Measurements from ENCODE around the gene GOSR1.

GRCh38 chr17:30545024-30545423 lies 67.8 kb downstream of the GOSR1 start:
- TF ChIP-seq CTCF (IDR thresholded peaks at IDR 0.05) = no peak
- TF ChIP-seq POLR2A (IDR thresholded peaks at IDR 0.05) = no peak
